Amniotic stem cell (primary cell): ENCODE measurements around the gene MKRN2OS.

Experiments
- DNase-seq: peaks from one replicate; lab custom pipeline; 2025; lab: John Stamatoyannopoulos, UW

MKRN2OS gene, protein sequence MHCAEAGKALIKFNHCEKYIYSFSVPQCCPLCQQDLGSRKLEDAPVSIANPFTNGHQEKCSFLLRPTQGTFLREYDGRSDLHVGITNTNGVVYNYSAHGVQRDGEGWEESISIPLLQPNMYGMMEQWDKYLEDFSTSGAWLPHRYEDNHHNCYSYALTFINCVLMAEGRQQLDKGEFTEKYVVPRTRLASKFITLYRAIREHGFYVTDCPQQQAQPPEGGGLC

DNA sequence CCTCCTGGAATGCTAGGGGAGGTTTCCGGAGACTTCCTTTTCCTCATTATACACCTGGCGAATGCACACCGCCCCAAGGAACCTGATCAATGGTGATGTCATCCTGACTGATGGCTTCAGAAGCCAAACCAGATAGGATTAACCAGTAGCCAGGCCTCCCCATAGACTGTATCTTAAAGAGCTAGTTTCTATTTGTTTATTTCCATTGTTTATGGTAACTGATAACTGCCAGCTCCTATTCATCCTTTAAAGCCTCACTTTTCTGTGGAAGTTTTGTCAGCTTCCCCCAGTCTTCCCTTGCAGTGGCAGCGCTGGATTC is at the start of gene MKRN2OS:
Gene MKRN2OS (minus strand): TSS at position 27 of the 319 bp plus-strand sequence. CDS start 35 bp downstream, outside the sequence.
- no peak for DNase-seq

GRCh38 chr3:12593473-12593872 is 48.2 kb upstream of the MKRN2OS start:
- no peak for DNase-seq

- no peak for DNase-seq
Observed at GRCh38 chr3:12591997-12592715, 46.9 kb upstream of the MKRN2OS start.

DNA sequence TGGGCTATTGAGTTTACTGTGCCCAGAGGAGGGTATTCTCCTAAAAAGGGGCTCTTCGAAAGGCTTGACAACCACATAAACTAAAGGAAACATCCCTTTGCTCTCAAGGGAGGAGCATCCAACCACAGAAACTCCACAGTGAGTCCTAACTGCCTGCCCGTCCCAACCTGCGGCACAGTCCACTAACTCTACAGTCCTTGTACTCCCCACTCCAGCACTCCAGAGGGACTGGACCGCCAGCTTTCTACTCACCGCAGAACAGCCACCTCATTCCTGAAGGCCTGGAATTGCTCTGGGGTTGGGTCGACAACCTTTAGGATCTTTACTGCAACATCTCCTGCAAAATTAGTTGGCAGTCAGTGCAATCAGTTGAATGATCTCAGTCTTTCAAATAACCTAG is 46.2 kb upstream of the MKRN2OS start:
- DNase-seq, result no peak

- DNase-seq, result no peak
Observed at GRCh38 chr3:12590096-12590495, 44.8 kb upstream of the MKRN2OS start.

- DNase-seq, result no peak
Observed at GRCh38 chr3:12588039-12589009, 43.0 kb upstream of the MKRN2OS start.

DNA sequence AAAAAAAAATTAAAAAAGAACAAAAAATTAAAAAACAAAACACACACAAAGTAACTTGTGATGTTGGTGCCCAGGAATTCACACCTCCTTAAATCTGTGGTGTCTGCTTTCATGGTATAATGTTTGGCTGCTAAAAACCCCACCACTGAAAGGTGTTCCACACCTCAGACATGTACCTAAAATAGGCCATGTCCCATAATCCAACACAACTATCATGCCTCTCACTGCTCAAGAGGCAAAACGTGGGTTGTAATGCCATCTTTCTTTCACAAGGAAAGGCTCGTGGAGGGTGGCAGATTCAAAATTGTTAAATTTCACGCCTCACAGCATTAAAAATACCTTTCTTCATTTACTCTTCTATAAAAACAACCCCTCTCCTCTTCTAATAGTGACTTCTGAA is 41.1 kb upstream of the MKRN2OS start:
- no peak for DNase-seq

DNA sequence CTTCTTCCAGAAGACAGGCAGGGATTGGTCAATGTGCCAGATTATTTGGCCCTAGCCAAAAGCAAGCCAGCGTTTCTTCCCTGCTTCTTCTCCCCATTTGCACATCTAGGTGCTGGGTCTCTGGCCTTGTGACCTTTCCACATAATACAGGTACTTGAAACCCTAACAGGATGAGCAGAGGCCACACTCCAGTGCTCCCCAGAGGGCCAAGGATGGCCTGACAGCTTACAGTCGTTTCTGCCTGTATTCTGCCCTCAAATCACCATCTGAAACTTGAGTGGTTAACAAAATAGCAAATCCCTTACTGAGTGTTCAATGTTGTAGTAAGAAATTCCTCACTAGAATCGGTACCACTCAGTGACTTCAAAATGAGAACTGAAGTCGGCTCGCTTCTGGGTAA is 40.7 kb upstream of the MKRN2OS start:
- DNase-seq, result no peak

DNA sequence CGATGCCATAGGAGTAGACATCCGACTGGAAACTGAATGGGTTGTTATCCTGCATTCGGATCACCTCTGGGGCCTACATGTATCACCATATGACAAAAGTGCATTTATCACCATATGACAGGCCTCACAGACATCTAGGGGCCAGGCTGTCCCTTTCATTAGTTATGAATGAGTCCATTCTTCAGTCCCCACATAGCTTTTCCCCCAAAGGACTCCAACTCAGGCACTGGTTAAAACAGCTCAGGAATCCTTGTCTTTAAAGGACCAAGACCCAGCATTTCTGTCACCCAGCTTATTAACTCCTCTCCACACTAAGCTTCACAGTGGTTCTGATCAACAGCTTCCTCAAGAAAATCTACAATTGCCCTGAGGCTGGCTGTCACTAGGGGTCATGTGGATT is 39.9 kb upstream of the MKRN2OS start:
- DNase-seq, result no peak

GRCh38 chr3:12584083-12584482 is 38.8 kb upstream of the MKRN2OS start:
- no peak for DNase-seq

- DNase-seq, result no peak
Observed at GRCh38 chr3:12583280-12583679, 38.0 kb upstream of the MKRN2OS start.

DNA sequence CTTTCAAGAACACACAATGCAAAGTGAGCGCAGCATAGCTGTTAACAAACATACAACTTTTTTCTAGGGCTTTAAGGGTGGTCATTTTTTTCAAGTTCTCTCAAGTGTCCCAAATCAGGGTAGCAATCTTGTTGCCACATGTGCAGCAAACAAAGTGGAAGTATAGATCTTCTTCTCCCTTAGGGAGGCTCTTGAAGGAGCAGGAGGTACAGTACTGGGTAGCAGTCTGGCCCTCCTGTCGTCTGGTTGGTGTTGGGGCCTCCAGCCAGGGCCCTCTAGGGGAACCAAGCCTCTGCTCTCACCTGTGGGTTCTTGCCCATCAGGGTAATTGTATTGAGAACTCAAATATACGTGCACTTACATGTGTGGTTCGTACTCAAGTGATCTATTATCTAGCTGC is 37.4 kb upstream of the MKRN2OS start:
- DNase-seq, result no peak

DNA sequence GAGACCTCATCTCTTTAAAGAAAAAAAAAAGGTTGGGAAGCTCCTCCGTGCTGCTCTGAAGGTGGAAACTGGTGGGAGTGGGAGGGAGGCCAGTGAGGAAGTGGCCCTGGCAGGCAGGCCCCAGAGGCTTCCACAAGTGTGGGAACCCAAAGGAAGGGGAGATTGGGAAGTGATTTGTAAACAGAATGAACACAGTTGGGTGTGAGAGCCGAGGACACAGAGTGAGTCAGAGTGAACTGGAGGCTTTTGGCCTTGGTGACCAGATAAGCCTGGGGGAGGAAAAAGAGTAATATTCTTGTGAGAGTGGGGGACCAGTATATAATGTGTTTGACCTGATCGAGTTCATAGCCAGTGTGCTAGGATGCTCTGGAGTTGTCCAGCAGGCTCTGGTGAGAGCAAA is 34.6 kb upstream of the MKRN2OS start:
- no peak for DNase-seq

GRCh38 chr3:12579456-12579855 is 34.2 kb upstream of the MKRN2OS start:
- no peak for DNase-seq

DNA sequence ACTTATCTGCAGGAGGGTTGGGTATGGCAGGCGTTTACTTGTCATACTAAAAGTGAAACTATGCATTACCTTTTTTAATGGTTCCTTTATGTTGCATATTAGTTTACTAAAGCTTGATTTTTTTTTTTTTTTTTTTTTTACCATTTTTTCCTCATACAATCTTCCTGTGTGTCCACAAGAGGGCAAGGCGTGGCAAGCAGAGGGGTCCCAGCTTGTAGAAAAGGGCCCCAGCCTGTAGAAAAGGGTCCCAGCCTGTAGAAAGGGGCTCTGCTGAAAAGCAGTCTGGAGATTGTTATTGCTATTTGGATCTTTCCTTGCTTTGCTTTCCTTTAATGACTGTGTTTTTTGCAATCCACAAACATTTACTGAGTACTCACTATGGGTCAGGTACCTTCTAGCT is 33.4 kb upstream of the MKRN2OS start:
- no peak for DNase-seq

- DNase-seq, result no peak
Observed at GRCh38 chr3:12577379-12577778, 32.1 kb upstream of the MKRN2OS start.

- no peak for DNase-seq
Observed at GRCh38 chr3:12574661-12575060, 29.4 kb upstream of the MKRN2OS start.

GRCh38 chr3:12574131-12574530 is 28.8 kb upstream of the MKRN2OS start:
- no peak for DNase-seq

- DNase-seq, result no peak
Observed at GRCh38 chr3:12571986-12572385, 26.7 kb upstream of the MKRN2OS start.

DNA sequence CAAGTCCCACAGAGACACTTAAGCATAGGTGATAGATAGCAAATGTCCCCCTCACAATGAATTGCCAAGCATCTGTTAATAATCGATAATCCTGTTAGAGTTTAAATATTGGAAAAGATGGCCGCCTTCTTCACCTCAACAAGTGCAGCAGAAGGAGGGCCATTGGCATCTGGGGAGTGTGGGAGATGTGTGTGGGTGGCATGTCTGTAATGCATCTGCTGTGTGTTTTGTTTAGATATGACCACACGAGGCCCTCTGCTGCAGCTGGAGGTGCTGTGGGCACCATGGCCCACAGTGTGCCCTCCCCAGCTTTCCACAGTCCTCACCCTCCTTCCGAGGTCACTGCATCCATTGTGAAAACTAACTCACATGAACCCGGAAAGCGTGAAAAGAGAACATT is 24.5 kb upstream of the MKRN2OS start:
- DNase-seq, result no peak

DNA sequence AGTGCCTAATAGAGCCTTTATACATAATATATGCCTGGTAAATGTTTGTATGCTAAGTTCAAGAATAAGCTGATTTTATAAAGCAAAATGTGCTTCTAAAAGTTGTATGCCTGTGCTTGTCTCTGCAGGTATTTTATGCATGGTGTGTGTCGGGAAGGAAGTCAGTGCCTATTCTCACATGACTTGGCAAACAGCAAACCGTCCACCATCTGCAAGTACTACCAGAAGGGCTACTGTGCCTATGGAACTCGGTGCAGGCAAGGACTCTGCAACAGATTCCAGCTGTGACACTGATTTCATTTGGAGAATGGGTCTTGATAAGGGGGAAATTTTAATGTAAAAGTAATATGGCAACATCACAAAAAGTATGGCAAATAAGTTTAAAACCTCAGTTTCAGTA is 23.4 kb upstream of the MKRN2OS start:
- DNase-seq, result no peak

GRCh38 chr3:12566976-12567375 is 21.7 kb upstream of the MKRN2OS start:
- no peak for DNase-seq

- no peak for DNase-seq
Observed at GRCh38 chr3:12562451-12562850, 17.2 kb upstream of the MKRN2OS start.
